ENCODE measurements around the gene JAKMIP3.

JAKMIP3 gene

DNA sequence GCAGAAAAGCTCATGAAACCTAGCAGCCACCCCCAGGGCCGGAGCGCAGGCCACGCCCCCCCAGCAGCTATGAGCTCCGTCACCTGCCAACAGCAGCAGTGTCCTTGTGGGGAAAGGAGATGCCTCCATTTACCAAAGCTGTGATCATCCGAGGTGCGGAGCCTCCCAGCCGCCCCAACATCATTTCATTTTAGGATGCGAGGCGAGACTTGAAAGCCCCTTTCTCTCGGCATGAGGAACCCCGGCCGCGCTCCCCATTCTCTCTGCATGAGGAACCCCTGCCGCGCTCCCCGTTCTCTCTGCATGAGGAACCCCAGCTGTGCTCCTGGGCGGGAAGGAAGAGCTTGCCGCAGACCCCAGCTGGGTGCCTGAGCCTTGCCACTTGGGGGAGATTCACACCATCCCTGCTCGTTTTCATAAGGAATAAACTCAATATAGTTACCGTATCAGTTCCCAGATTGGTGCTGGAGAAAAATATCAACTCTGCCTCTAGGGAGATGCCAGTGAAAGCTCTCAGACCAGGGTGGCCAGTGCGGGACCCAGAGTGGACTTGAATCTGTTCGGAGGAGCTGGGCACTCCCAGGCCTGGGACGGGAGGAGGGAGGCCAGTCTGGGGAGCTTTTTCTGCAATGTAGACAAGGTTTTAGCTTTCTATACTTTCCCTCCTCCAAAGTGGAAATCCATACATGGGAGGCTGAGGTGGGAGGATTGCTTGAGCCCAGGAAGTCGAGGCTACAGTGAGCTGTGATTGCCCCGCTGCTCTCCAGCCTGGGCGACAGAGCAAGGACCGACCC is 35.0 kb downstream of the JAKMIP3 start:
- no peak for DNase-seq

DNA sequence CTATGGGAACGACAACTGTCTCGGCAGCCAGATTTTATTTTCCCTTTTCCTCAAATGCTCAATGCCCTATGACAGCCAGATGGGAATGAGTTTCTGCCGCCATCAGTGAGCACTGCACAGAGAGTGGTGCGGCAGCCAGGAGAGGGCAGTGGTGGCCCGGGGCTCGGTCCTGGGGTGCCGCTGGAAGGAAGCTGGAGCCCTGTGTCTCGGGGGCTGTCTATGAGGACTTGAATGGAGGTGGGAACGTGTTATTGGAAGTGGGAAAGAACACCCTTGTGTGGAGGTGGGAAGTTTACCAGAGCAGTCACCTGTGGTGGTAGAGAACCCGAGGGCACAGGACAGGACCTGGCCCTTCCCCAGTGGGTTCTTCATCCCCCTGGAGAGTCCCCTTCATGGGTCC is 35.8 kb downstream of the JAKMIP3 start:
- DNase-seq, result no peak

DNA sequence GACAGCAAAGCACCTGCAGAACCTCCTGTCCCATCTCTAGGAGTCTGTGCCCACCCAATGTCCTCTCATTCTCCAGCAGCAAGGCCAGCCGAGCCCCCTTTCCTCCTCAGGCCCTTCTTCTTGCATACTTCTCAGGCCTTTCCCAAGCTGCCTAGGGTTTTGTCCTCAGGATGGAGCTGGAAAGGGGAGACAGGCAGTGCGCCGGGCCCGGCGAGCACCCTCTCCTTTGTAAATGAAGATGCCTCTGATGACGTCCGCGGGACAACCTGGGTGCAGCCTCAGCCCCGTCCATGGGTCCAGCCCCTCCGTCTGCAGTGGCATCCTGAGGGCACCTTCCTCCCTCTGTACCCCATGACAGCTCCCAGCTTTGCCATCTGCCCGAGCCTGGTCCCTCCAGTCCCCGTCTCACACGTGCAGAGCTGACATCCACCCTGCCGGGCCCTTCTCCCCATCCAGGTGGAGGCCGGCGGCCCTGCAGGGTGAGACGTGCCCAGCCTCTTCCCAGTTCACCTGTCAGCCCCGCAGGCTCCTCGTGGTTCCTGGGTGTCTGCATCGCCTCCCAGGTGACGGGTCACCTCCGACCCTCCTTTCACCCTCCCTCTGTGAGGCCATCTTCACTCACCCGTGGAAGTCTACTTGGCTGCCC is 36.4 kb downstream of the JAKMIP3 start:
- no peak for DNase-seq

DNA sequence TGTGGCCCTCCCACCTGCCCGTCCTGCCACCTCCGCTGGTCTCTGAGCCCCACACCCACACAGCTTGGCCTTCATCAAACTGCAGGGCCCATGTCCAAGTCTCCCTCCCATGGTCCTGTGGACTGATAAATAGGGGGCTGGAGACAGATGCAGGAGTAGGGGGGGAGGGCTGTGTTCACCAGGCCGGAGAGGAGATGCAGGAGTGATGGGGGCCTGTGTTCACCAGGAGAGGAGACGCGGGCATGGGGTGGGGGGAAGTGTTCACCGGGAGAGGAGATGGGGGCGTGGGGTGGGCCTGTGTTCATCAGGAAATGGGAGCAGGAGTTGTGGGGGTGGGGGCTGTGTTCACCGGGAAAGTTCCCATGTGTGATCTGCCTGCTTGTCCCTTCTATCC is 37.0 kb downstream of the JAKMIP3 start:
- no peak for DNase-seq

DNA sequence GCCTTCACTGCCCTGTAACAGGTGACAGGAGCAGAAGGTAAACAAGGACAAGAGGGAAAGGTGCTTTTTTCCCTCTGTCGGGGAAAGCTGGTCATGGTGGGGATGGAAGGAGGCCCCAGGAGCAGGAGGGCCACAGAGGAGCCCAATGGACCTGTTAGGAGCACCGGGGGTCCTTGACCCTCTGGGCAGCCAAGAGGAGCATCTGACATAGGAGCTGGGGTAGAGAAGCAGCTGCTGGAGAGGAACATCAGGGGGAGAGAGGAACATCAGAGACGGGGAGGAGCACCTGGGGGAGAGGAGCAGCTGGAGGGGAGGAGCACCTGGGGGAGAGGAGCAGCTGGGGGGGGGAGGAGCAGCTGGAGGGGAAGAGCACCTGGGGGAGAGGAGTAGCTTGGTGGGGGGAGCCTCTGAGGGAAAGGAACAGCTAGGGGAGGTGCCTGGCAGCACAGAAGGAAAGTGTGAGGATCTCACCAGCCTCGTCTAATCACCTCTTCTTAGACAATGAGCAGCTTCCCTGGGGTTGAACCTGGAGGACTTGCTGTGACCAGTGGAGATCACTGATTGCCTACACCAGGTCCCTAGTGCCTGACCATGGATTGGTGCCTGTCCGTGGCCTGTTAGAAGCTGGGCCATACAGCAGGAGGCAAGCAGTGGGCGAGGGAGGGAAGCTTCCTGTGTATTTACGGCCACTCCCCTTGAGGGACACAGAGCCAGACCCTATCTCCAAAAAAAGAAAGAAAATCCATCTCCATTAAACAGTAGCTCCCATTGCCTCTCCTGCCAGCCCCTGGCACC is 37.6 kb downstream of the JAKMIP3 start:
- no peak for DNase-seq

DNA sequence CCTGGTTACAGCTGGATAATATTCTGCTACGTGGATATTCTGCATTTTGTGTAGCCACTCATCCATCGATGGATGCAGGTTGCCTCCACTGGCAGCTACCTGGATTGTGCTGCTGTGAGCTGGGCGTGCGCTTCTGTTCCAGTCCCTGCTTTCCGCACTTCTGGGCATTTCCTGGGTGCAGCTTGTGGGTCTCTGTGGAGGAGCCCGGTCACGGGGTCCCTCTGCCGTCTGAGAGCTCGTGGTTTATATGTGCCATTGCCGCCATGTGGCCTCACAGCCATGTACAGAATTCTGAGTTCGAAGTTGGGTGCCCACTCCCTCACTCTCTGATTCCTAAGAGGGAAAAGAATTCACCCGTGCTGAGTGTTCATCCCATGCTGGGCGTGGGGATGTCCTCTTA is 38.3 kb downstream of the JAKMIP3 start:
- no peak for DNase-seq

DNA sequence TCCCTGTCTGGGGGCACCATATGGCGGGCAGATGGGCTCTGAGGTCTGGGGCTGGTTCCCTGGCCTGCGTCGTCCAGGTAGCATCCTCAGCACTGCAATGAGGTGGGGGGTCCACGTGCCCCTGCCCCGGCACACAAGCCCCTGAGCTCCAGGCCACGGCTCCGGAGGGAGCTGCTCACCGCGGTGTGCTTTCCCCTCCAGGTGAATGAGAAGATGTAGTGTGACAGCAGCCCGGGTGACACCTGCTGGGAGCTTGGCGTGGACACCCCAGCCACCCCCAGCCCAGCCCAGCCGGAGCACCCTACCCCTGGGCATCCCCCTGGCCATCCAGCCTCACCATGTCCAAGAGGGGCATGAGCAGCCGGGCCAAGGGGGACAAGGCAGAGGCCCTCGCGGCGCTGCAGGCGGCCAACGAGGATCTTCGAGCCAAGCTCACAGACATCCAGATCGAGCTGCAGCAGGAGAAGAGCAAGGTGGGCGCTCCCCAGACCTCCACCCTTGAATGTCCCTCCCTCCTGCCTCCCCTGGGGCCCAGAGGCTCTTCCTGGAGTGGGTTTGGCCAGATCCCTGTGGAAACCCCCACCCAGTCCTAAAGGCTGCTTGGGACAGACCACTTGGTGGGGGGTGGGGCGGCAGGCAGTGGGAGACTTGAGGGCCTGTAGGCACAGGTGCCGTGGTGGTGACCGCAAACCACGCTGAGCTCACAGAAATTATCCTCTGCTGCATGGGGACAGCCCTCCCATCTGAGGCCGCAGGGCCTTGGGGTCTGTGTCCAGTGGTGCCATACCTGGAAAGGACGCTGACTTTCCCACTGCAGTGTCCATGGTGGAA is 38.9 kb downstream of the JAKMIP3 start:
- DNase-seq, result no peak

DNA sequence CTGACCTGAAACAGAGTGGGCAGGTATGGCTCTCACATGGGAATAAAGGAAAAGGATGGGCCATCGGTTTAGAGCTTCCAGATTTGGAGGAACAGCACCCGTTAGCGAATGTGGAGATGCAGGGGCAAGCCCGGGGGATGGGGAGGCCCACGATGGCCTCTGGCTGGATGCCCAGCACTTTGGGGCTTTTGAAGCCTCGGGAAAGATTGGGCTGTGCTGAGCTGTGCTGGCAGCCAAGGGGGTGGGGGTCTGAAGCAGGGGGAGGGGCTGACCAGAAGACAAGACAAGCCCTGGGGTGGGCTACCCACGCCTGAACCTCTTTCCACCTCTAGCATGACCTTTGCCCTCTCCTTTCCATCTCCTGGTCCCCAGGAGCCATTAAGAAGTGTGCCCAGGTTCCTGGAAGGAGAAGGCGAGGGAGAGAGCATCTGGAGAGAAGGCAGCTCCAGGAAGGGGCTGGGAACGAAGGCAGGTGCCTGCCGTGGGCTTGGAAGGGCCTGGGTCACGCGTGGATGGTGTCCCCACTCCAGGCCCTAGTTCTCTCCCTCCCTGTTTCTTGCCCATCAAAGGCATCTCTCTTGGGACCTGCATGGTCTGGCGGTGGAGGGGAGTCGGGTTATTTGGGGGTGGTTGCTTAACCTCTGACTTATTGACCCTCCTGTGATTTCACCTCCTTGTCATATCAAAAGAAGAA is 39.7 kb downstream of the JAKMIP3 start:
- DNase-seq, result no peak

DNA sequence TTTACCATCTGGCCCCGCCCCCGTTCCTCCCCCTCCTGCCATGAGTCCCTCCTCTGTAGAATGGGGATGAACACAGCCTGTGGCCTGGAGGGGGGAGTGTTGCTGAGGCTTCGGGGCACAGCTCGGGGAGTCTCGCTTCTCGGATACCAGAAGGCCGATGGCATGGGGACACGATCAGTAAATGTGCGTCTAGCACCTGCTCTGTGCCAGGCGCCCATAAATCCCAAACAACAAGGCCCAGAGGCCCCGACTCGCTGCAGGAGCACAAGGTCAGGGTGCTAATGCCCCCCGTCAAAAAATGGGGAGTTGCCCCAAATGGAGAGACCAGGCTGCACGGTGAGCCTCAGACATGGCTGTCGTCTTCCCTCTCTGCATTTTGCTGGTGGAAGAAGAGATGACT is 40.7 kb downstream of the JAKMIP3 start:
- DNase-seq, result no peak

DNA sequence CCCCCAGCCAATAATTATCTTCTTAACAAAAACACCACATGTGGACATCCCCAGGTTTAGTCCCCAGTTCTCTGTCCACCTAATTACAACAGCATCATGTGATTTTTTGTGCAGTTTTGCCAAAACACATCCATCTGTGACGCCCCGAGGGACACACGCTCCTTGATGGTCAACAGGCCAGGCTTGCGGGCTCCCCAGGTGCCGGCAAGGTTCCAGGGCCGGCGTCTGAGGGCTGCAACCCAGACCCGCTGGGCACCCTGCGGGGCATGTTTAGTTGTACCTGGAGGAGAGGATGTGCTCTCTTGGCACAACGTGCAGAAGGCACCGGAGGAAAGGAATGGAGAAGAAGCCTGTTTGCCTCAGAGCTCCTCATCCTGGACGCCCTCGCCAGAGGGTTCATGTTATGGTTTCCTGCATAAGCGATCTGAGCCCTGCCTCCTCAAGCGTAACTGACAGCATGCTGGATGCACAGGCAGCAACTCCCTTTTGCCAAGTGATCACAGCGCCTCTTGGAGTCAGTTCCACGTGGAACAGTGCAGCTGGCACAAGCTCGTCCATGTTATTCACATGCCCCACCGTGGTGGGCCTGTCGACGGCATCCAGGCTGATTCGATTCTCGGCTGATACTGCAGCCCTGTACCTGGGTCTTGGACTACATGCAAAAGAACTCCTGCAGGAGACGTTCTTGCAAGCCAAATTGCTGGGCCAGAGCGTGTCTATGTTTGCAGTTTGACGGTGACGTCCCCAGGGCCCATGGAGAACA is 41.6 kb downstream of the JAKMIP3 start:
- no peak for DNase-seq

DNA sequence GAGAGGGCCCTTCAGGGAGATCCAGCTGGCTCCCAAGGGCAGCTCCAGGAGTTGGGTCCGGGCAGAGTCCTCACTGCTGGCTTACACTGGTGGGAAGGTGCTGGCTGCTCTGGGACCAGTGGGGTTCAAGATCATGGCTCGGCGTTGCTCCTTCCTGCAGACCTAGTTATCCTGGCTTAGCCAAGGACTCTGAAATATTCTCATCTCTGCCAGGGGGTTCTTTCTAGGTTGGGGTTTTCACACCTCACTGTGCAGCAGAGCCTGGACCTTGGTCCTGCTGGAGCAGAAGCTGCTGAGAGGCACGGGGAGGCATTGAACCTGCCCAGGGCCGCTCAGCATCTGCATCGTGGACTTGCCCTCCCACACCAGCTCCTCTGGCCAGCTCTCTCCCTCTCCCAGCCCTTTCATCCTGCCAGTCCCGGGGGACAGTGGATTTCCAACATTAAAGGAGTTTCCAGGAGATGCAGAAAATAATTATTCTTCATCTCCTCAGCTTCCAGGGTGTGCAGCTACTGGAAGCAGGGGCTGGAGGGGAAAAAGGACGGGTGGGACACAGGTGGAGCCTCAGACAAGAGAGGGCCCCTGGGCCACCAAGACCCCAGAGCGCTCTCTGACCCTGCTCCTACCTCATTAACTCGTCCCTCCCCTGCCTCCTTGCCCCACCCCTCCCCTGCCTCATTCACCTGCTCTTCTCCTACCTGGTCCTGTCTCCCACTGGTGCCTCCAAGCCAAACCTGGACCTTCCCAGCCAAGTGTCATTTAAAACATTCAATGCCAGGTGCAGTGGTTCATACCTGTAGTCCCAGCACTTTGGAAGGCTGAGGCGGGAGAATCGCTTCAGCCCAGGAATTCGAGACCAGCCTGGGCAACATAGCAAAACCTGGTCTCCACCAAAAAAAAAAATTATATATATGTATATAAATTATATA is 42.5 kb downstream of the JAKMIP3 start:
- DNase-seq, result no peak

DNA sequence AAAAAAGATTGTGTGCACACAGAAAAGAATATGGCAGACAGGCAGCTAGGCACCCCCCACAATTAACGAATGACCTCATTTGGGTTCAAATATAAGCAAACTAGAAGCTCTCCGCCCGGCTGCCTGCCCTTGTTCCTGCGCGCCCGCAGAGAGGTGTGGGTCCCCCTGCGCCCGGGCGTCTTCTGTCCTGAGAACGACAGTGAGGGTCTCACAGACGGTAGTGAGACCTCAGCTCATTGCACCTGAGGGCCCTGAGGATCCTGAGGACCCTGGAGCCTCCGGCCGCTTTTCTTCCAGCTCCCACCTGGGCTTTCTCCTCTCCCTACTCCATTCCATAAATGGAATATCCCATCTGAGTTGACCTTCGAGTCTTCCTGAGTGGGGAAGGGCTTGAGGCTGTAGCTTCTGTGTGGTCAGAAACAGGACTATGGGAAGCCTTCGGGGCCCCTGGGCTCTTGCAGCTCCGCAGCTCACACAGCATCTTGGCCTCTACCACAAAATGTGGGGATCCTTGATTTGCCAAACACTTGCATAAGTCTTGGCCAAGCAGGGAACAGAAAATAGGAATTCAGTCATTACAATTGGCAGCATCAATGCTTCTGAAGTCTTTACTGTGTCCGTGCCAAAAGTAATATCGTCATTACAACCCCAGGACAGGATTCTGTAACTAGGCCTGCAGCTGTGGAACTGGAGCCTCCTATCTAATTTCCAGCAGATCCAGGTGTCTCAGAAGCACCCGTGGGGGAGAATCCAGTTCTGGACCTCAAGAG is 43.8 kb downstream of the JAKMIP3 start:
- DNase-seq, result no peak

DNA sequence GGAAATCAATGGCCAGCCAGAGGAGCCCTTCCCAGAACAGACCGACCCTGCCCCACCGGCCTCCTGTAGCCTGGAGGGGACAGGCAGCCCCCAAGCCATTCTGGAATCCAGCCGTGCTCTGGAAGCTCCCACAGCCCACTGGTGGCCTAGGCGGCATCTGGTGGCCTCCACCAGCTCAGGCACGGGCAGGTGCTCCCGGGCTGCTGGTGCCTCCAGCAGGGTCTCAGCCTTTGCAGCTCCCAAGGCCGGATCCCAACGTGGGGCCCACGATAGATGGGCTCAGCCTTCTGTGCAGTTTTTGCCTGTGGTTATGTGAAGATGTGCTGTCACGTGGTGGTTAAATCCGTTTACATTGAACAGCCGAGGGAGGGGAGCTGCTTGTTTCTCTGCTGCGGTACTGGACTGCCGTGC is 44.4 kb downstream of the JAKMIP3 start:
- DNase-seq, result no peak

DNA sequence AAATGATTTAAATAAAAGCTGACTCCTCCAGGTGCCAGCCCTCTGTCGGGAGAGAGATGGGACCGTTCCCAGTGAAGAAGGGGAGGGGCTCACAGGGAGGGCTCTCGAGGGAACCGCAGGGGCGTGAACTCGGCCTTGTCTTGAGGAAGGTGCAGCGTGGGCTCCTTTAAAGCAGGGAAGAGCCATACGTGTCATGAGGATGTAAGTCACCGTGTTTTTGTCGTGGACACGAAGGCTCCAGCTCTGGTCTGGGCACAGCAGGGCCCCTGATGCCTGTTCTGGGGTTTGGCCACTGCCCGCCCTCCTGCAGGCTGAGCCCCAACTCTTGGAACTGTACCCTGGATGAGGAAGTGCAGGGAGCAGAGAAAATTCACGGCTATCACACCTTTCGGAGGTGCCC is 45.0 kb downstream of the JAKMIP3 start:
- DNase-seq, result no peak

DNA sequence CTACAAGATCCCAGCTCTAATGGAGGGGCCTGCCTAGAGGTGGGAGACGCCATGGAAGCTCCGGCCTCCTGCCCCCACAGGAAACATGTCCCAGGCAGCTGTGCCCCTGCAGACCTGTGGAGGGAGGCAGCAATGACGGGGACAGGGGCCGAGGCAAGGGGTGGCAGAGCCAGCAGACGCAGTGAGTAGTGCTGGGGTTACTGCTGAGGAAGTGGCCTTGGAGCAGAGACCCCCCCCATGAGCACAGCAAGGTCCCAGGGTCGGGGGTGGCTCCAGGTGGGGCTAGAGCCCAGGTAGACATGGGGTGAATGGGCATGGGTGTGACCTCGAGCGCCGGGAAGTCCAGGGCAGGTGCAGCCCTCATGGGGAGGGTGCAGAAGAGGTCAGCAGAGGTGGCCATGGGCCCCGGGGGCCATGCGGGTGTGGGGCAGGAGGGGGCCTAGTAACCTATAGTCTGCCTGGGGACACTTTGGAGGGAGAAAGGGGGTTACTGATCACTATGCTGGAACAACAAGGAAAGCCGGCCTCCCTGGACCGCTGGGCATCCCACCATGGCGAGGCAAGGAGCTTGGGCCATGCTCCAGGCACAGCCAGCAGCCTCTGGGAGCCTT is 45.5 kb downstream of the JAKMIP3 start:
- DNase-seq, result no peak

DNA sequence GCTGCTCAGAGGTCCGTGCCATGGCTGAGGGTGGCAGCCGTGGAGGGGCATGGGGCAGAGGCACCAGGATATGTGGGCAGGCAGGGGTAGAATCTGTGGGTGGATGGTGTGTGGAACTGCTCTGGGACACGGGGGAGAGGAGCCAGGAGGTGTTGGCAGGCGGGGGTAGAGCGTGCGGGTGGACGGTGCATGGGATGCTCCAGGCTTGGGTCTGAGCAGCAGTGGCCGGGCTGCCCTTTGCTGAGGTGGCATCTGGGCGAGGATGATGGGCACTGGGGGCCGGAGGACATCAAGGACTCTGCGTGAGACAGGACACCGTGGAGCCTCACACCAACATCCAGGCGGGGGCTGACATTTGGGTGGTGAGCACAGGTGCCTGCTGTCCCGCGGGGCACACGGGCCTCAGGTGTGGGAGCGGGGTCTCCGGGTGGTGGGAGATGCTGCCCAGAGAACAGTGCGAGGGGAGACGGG is 46.2 kb downstream of the JAKMIP3 start:
- no peak for DNase-seq

DNA sequence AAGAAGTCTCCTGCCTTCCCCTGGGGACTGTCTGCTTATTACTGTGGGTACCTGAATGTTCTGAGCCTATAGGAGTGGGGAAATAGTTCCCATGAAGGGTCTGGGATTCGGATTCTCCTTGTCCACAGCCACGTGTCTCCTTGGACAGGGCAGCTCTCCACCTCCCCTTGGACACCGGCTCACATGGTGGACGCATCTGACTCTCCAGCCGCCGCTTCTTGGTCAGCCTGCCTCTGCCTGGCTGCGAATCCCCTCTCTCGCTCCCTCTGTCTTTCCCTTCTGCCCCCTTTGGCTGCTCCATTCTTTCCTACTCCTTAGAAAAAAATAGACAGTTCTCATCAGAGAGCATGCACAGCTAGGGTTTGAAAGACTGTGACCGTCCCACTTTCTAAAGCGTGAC is 46.9 kb downstream of the JAKMIP3 start:
- DNase-seq, result no peak

DNA sequence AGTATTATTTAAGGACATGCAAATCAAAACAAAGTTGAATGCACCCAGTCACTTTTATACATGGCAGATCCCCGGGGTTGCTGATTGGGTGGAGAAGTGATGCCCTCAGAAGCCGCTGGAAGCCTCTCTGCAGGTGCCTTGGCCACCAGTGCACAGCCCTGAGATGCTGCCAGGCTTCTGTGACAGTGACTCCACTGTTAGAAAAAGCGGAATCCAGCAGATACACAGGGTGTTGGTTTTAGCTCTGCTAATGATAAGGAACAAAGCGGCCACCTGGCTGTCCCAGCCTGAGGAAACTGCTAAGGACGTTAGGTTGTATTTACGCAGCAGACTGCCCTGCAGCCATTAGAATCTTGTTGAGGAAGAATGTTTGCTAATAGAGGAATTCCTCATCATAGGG is 47.5 kb downstream of the JAKMIP3 start:
- DNase-seq, result no peak

DNA sequence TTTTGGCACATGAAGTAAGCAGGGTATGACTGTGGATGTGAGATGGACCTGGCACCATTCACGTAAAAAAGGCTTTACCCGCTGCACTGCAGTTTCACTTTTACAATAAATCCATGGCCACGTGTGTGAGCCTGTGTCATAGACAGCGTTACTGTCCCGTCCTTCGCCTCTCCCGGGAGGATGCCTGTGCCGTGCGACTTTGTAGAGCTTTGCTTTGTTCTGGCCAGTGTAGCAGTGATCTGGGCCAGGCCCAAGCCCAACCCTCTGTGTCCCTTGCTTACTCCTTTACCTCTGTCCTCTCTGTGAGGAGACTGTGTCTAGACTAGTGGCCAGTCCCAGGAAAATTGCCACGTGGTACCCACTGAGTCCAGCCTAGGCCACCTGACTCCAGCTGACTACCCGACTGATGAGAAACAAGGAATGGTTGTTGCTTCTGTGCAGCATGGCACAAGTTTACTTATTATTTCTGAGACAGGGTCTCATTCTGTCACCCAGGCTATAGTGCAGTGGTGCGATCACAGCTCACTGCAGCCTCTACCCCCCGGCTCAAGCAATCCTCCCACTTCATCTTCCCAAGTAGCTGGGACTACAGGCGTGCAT is 48.1 kb downstream of the JAKMIP3 start:
- DNase-seq, result no peak

All from suppressor macrophage treated with lipopolysaccharide for 4 hours (primary cell).